Ramos (cell line): ENCODE results near the gene IFNLR1.

Experiments
- in situ Hi-C: fragments of 300-500 bp; cut with MboI; formaldehyde crosslinking; loops from one replicate; pipeline ENCODE4 v1.14.3; 2022; ENCODE audit warnings: low sequenced_read_pairs; ENCODE audit not compliant: unreplicated experiment

Gene IFNLR1

DNA sequence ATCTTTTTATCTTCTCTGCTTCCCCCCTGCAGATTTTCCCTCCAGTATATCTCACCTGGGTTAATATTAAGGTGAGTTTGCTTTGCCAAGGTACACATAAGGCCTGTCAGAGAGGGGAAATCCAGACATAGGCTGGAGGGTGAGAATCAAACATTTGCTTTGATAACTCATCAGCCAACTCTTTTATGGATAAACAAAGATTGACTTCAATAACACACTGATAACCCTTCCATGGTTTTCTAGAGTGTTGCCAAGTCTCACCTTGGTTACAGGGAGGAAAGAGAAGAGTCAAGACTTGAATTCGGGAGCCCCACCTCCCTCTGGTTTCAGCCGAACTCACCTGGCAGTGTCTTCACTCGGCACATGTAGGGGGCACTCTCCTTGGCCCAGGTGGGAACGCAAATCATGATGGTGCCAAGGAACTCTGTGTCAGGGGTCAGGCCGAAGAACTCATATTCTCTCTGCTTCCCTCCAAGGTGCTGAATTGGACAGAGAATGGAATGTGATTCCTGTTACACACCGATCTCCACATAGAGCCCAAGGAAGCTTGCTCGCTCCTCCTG is 59.2 kb downstream of the IFNLR1 start:
- in situ Hi-C loops: no loop called here

DNA sequence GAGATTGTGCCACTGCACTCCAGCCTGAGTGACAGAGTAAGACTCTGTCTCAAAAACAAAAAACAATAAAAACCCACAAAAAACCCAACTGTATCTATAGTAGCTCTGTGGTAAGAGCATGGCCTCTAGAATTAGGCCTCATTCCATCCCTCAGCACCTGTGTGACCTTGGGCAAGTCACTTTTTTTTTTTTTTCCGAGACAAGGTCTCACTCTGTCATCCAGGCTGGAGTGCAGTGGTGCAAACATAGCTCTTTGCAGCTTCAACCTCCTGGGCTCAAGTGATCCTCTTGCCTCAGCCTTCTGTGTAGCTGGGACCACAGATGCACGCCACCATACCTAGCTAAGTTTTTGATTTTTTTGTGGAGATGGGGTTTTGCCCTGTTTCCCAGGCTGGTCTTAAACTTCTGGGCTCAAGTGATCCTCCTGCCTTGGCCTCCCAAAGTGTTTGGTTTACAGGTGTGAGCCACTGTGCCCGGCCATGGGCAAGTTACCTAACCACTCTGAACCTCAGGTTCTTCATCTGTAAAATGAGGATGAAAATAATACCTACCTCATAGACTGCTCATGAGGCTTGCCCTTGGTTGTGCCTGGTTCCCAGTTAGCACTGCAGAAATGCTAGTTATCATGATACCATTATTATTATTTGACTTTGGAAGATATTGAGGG is 59.8 kb downstream of the IFNLR1 start:
- in situ Hi-C loops: no loop called here

DNA sequence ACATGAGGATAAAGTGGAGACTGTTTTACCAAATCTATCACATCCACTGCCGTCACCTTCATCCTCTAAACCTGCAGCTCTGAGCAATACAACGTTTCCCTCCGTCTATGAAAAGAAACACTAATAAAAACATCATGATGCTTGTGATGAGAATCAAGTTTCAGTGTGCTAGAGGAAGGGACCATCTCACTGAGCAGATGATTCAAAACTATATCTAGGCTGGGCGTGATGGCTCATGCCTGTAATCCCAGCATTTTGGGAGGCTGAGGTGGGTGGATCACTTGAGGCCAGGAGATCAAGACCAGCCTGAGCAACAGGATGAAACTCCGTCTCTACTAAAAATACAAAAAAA is 60.4 kb downstream of the IFNLR1 start:
- in situ Hi-C loops: no loop called here

DNA sequence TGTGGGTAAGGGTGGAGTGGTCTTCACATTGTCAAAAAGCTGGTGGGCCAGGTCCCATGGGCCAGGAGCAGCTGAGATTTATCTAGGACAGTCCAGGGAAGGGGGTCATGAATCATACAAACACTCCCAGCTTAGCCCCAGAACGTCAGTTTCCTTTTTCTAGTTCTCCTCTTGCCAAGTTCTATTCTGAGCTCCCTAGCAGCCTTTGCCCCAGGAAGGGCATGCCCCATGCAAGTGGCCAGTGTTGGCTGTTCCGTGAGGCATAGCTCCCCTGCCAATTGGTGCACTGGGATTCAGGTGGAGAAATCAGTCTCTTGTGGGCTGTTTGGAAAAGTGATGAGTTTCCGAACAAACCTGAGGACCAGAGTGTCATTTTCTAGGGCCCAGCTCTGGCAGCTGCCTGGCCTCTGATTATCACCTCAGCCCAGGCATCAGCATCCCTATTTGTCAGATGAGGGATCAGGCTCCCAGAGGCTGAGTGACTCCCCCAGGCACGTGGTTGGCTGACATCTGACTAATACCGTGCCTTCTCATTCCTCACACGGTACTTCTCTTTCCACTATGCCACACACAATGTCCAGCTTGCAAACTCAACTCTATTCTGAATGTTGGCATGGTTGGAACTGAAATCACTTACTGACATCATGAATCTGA is 60.9 kb downstream of the IFNLR1 start:
- in situ Hi-C loops: no loop called here

DNA sequence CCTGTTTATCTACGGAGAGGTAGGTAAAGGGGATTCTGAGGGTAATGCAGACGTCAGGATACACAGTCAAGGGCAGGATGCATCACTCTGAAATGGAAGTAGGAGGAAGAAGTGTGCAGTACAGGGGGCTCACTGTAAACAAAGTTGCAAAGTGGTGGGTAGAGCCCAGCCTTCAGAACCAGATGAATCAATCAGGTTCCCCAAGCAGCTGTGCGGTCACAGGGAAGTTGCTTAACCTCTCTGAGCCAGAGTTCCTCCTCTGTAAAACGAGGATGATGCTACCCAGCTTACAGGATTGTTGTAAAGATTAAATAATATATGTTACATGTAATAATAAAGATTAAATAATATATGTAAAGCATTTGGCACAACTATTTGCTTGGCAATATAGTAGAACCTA is 61.6 kb downstream of the IFNLR1 start:
- in situ Hi-C loops: no loop called here

DNA sequence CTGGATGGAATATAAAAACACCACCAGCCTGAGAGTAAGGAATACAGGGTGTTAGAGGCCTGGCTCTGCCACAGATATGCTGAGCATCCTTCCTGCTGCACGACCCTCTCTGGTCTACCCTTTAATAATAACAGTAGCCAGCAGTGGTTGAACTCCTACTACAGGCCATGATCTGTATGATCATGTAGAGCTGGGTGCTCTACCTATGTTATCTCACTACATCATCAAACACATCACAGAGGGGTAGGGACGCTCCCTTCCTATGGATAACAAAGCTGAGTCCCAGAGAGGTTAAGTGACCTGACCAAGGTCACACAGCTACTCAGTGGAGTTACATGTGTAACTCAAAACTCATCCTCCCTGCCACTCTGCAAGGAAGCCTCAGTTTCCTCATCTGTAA is 62.1 kb downstream of the IFNLR1 start:
- in situ Hi-C loops: no loop called here

DNA sequence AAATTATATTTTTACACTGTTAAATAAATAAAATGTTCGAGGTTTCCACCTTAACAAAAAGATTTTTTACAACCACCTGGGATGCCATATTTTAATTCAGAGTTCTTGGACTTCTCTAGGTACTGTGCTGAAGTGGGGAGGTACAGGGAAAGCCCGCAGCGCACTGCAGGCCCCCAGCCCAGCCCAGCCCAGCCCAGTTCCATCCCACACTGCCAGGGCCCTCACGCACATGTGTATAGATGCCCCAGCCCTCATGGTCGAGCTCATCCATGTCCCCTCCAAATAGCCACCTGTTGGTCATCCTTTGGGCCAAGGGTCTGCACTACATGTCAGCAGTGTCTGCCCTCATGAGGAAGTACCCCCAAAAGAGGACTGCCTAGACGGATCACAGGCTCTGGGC is 63.5 kb downstream of the IFNLR1 start:
- in situ Hi-C loops: no loop called here

DNA sequence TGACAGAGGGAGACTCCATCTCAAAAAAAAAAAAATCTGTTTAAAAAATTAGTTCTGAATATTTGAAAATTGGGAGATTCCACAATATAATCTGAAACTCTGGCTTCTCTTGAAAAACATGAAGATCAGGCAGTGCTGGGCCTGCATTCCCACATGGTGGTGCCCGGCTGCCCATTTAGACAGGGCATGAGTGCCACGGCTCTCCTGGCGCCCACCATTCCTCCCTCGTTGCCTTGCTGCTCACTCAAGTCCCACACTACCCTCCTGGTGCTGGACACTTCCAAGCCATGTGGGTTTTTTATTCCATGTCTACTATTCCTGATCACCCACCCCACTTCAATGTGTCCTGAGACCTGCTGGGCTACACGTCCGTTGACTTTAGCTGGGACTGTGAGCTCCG is 64.3 kb downstream of the IFNLR1 start:
- in situ Hi-C loops: no loop called here

DNA sequence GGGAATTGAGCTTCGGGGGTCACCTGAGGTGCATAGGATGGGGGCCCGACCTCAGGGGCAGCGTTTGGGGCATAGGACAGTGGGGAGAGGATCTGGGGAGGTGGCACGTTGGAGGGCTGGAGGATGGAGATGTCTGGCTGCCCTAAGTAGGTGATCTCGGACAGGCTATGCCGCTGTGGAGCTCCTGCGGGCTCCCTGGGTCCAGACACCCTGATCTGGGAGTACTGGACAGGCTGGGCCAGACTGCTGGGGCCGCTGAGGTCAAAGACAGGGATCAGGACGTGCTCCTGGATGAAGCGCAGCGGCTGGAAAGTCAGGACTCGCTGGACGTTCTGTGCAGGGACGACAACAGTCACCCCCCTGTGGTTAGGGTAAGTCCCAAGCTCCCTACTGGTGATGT is 65.7 kb downstream of the IFNLR1 start:
- in situ Hi-C loops: no loop called here

DNA sequence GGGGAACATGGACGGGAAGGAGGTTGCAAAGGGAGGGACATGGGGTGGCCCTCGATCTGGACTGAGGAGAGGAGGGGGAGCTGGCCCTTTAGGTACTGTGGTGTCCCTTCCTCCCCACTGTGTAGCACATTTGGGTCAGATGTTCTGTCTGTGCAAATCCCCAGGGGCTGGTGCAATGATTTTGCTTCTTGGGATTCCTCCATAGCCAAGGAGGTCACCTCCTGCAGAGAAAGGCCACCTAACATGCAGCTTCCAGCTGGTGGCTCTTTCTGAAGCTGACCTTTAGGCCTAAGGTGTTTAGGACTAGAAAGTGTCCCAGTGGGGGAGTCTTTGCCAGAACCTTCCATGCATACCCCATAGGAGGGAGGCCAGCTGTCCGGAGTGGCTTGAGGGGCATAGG is 66.1 kb downstream of the IFNLR1 start:
- in situ Hi-C loops: no loop called here

DNA sequence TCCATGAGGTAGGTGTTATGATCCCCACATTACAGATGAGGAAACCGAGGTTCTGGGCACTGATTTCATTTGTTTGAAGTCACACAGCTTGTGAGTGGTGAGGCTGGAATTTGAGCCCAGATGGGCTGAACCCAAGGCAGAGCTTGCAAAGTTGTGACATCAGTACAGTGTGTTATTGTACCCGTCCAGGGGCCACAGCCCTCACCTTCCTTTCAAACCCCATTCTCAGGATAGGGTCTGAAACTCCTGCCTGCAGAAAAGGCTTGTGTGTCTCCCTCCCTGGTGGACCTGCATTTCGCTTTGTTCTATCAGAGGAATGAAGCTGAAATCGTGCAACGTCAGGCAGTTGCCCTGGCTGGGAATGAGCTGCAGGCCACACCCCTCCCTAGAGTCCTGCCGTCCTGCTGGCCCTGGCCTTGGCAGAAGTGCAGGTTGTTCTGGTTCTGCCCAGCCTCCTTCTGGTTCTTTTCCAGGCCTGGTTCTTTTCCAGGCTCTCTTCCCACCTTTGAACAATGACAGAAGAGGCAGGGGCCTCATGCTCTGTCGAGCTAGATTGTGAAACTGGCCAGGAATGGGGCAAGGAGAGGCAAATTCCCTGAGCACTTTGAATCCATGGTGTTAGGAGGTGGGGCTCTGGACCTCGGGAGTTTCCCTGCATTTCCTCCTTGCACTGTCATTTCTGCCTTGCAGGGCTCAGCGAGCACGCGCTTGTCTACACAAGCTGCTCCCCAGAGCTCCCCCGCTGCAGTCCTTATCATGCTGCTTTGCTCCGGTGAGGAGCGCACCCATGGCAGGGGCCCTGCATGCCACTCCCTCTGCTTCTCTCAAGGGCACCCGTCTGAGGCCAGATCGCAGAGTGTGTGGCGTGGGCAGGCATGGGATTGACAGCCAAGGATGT is 67.0 kb downstream of the IFNLR1 start:
- in situ Hi-C loops: no loop called here

DNA sequence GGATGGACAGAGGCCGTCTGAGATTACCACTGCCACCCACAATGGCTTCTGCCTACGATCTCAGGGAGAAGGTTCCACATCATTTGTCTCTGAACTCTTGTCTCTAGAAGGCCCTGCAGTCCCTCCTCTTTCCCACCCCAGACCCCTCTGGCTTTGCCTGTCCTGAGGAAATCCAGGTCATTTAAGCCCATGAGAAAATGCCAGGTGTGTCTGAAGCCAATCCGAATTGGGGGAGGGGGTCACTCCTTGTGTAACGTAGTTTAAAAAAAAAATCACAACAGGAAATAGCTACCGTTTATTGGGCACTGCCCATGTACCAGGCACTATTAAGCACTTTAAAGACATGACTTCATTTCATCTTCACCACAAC is 67.6 kb downstream of the IFNLR1 start:
- in situ Hi-C loops: no loop called here

DNA sequence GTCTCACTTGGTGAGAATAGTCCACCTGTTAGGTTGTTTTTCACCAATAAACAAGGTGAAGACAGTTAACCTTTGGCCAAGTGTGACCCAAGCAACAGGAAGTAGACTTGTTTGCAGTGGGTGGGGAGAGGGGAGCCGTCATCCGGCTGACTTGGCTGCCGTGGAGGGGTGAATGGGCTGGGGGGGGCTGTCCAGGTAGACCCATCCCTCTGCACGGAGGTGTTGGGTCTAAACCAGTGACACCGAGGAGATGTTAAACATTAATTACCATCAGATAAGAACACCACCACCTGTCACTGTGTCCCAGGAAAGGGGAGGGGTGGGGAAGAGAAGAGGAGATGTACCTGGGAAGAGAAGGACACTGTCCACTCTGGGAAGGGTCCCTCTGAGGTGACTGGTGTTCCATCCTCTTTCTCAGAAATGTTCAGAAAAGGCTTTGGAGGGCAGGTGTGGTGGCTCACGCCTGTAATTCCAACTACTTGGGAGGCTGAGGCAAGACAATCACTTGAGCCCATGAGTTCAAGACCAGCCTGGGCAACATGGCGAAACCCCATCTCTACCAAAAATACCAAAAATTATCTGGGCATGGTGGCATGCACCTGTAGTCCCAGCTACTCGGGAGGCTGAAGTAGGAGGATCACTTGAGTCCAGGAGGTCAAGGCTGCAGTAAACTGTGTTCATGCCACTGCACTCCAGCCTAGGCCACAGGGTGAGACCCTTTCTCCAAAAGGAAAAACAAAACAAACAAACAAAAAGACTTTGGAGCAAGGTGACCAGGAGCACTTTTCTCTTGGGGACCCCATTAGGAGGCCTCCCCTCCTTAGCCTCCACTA is 68.5 kb downstream of the IFNLR1 start:
- in situ Hi-C loops: no loop called here

DNA sequence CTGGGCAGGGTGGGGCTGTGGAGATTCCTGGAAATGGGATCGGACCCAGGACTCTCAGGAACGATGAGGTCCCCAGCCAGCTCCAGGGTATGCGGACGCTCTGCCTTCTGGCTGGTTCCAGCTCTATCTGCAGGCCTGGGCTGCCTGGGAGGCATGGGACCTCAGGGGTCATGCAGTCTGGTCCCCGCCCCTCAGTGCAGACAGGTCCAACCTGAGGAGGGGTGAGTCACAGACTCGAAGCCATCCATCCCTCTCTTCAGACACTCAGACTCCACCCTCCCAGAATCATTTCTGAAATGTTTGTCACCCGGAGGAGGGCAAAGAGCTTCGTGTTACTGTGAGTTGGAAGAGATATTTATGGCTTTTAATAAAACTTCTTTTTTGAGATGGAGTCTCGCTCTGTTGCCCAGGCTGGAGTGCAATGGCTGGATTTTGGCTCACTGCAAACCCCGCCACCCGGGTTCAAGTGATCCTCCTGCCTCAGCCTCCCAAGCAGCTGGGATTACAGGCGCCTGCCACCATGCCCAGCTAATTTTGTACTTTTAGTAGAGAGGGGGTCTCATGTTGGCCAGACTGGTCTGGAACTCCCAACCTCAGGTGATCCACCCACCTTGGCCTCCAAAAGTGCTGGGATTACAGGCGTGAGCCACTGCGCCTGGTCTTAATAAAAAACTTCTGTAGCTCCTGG is 69.2 kb downstream of the IFNLR1 start:
- in situ Hi-C loops: no loop called here

DNA sequence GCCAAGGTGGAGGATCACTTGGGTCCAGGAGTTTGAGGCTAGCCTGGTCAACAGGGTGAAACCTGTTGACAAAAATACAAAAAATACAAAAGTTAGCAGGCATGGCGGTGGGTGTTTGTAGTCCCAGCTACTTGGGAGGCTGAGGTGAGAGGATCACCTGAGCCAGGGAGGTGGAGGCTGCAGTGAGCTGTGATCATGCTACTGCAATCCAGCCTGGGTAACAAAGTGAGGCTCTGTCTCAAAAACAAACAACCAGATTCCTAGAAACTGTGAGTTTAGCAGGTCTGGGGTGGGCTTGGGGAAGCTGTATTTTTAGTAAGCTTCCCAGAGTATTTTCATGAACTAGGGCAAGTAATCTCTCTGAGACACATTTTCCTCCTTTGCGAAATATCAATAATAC is 70.0 kb downstream of the IFNLR1 start:
- in situ Hi-C loops: no loop called here

DNA sequence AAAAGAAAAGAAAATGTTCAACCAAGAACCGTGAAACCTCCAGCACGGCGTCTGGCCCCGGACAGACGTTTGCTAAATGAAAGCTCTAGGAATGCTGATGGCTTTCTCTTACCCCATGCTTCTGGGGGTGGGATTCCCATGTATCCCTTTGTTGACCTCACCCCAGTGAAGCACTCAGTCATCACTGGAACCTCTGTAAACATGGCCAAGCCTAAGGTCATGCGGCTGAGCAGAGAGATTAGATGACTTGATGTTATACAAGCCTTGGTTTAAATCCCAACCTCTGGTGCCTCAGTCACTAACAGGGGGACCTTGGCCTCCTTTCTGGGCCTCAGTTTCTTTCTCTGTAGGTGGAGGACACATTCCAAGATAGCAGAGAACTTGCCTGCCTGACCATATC is 72.3 kb downstream of the IFNLR1 start:
- in situ Hi-C loops: no loop called here

DNA sequence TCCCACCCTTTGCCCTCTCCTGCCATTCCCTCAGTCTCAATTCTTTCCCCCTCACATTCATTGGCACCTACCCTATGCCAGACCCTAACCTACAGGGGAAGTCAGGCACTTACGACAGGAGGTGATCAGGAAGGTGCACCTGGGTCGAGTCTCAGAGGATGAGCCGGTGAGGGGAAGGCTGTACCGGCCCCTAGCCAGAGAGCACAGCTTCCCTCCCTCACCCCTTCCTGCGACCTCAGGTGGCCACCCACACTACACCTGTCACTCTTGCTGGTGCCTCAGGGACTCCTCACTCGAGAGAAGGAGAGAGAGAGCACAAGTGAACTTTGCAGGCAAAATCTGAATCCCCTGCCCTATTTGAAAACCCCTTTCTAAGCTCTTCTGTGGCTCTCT is 73.5 kb downstream of the IFNLR1 start:
- in situ Hi-C loops: no loop called here

DNA sequence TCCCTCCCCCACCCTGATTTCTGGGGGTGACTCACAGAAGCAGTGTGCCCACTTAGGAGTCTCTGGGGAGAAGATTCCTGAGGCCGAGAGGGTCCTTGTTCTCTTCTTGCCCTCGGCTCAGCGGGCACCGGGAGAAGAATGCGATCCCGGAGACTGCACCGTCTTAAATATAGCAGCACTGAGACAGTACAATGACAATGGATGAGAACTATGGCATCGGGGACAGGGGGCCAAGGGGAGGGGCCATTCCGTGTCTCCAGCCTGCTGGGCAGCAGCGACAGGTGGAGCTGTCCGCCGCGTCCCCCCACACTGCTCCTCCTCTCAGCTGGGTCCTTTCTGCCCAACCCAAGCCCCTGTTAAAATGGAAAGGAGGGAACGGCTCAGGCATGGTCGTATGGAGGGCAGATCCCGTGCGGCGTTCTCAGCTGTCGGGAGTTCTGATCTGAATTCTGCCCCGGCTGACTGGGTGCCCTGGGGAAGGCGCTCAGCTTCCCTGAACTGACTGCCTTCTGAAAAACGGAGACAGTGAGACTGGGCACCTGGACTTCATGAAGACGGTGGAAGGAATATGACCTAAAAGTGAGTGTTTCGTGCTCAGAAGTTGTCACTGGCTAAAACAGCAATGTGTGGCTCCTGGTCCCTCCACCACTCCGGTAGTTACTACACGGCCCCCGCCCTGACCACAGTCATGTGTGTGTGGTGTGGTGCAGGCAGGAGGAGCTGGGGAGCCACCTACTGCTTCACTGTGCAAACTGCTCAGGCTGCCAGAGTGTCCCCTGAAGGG is 74.9 kb downstream of the IFNLR1 start, which contains the start of gene MYOM3:
MYOM3 (minus strand) TSS at position 140 of the 784 bp plus-strand sequence. CDS start 3,499 bp downstream, outside the sequence.
- in situ Hi-C loops: no loop called here
